ENCODE data around the gene TAGLN.

DNA sequence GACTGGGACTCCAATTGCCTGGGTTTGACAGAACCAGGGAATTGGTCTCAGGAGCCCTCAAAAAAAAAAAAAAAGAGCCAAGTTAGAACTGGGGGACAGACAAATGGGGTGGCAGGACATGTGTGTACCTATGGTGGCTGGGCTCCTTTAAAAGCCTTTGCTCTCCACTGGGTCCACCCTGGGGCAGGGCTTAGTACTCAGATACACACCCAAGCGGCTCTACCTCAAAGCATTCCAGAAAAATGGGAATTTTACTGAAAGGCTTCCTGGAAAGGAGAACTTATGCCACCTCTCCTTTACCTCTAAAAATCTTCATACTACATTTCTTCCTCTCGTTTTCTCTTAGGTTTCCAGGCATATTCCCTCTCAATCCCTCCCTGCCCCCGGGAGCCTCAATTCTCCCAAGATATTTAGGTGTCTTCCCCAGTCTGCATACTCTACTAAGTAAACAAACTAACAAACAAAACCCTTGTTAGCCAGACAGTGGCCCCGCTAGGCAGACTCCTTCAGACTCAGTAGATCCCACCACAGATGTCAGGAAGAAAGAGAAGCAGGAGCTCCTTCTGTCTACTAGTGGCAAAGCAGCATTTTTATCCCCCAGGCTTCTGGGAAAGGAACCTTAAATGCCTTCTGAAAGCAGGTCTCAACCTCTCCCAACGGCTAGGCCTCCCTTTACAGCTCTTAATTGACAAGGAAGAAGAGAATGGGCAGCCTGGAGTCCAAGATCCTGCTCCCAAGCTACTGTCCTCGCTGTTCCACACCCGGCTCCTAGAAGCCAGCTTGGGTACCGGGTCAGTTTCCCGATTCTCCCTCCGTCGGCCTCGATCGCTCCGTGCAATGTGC is 32.0 kb downstream of the TAGLN start:
- TF ChIP-seq, protein P1, sequence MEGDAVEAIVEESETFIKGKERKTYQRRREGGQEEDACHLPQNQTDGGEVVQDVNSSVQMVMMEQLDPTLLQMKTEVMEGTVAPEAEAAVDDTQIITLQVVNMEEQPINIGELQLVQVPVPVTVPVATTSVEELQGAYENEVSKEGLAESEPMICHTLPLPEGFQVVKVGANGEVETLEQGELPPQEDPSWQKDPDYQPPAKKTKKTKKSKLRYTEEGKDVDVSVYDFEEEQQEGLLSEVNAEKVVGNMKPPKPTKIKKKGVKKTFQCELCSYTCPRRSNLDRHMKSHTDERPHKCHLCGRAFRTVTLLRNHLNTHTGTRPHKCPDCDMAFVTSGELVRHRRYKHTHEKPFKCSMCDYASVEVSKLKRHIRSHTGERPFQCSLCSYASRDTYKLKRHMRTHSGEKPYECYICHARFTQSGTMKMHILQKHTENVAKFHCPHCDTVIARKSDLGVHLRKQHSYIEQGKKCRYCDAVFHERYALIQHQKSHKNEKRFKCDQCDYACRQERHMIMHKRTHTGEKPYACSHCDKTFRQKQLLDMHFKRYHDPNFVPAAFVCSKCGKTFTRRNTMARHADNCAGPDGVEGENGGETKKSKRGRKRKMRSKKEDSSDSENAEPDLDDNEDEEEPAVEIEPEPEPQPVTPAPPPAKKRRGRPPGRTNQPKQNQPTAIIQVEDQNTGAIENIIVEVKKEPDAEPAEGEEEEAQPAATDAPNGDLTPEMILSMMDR (conservative IDR thresholded peaks at IDR 0.05 in 1 of 2, IDR thresholded peaks at IDR 0.05 in 1 of 2; ENCODE audit: low read depth in 1 of 2, low read length in 2 of 2), result no peak
- no peak for TF ChIP-seq EZH2 (IDR thresholded peaks at IDR 0.05; ENCODE audit: low read length, missing control alignments)

Data from fibroblast of lung (primary cell).